Measurements from ENCODE around the gene DDX41.

DNA sequence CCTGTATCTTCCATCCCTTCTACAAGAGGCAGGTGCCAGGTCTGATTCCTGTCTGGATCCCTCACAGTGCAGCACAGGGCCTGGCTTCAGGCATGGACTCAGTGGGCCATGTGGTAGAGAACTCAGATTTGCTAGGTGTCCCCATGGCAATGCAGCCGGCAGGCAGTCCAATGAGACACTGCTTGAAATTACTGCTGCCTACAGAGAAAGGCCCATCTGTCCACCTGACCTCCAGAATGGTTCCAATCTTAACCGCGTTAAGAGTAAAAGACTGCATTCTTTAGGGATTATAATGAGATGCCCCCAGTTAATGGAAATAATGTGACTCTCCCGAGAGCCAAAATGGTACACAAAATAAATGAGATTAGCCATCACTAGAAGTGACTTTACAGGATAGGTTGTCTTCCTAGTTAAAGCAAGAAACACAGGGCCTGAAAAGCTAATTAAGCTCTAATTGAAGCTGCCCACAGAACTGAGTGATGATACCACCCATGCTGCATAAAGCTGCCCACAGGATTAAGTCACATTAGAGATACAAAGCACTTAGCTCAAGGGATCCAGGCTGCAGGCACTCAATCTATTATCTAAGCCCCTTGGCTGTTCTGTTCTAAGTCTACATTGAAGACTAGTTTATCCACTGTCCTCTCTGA, 26.2 kb upstream of the DDX41 start:
- TF ChIP-seq CTCF (IDR thresholded peaks at IDR 0.05 in 2 of 3, conservative IDR thresholded peaks at IDR 0.05 in 1 of 3; ENCODE audit: control insufficient read depth in 2 of 3, extremely low read depth in 1 of 3, insufficient read depth in 1 of 3, low read depth in 3 of 3, low read length in 3 of 3), result no peak
- no peak for TF ChIP-seq ATF3 (IDR thresholded peaks at IDR 0.05; ENCODE audit: borderline replicate concordance, extremely low read depth, low read depth, low read length)
- no peak for TF ChIP-seq EZH2 (IDR thresholded peaks at IDR 0.05; ENCODE audit: borderline replicate concordance, control insufficient read depth, low read depth, low read length)
- no peak for TF ChIP-seq CBX5 (IDR thresholded peaks at IDR 0.05; ENCODE audit: low read depth)
- no peak for TF ChIP-seq NFIC (IDR thresholded peaks at IDR 0.05; ENCODE audit: low read depth, low read length)
- no peak for TF ChIP-seq KDM1A (IDR thresholded peaks at IDR 0.05; ENCODE audit: borderline replicate concordance)
- no peak for TF ChIP-seq POLR2AphosphoS2 (IDR thresholded peaks at IDR 0.05; ENCODE audit: low read depth, low read length)
- no peak for TF ChIP-seq CEBPZ (IDR thresholded peaks at IDR 0.05; ENCODE audit: low read depth, low read length)
- TF ChIP-seq, protein P1, sequence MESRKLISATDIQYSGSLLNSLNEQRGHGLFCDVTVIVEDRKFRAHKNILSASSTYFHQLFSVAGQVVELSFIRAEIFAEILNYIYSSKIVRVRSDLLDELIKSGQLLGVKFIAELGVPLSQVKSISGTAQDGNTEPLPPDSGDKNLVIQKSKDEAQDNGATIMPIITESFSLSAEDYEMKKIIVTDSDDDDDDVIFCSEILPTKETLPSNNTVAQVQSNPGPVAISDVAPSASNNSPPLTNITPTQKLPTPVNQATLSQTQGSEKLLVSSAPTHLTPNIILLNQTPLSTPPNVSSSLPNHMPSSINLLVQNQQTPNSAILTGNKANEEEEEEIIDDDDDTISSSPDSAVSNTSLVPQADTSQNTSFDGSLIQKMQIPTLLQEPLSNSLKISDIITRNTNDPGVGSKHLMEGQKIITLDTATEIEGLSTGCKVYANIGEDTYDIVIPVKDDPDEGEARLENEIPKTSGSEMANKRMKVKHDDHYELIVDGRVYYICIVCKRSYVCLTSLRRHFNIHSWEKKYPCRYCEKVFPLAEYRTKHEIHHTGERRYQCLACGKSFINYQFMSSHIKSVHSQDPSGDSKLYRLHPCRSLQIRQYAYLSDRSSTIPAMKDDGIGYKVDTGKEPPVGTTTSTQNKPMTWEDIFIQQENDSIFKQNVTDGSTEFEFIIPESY (IDR thresholded peaks at IDR 0.05), result no peak
- TF ChIP-seq KAT2A (conservative IDR thresholded peaks at IDR 0.05; ENCODE audit: control insufficient read depth, low read depth, low read length), result no peak
- TF ChIP-seq EP300 (IDR thresholded peaks at IDR 0.05; ENCODE audit: borderline replicate concordance in 1 of 2, control insufficient read depth in 1 of 2, low read depth in 2 of 2, low read length in 2 of 2), result no peak

All from GM12878 (cell line).